HG03039 (cell line): ENCODE measurements around the gene TENM4.
"Not testable (repeated sequence)": the region's sequence is repeated elsewhere in the genome, so short reads cannot be mapped to it uniquely, and the experiment has no call there.

Source experiments
- ATAC-seq: cut with Tn5 transposase; IDR thresholded peaks from one replicate; pipeline ENCODE4 v1.9.1; 2021; ENCODE audit warnings: mild to moderate bottlenecking, moderate library complexity; ENCODE audit not compliant: unreplicated experiment

The TENM4 gene

GRCh38 chr11:79220171-79220570, 220.7 kb downstream of the TENM4 start:
- ATAC-seq: no peak

- ATAC-seq: no peak
Observed at GRCh38 chr11:79219186-79220045, 221.4 kb downstream of the TENM4 start.

DNA sequence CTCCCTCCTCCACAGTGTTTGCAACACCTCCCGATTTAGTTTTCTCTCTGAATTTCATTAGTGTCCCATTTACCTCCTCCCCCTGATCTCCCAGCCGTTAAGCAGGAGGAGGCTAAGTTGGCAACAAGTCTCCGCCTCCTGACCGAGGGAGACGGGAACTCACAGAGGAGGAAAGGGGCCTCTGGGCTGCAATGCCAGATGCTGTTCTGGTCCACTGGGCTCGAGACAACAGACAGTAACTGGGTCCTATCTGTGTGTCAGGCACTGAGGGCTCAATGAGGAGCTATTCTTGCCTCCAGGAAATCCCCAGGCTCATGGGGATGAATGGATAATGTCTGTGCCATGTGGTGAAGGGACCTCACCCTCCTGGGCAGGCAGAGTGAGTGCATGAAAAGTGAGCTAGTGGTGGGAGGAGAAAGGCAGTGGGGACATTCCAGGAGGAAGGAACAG, 228.1 kb downstream of the TENM4 start:
- ATAC-seq: no peak

DNA sequence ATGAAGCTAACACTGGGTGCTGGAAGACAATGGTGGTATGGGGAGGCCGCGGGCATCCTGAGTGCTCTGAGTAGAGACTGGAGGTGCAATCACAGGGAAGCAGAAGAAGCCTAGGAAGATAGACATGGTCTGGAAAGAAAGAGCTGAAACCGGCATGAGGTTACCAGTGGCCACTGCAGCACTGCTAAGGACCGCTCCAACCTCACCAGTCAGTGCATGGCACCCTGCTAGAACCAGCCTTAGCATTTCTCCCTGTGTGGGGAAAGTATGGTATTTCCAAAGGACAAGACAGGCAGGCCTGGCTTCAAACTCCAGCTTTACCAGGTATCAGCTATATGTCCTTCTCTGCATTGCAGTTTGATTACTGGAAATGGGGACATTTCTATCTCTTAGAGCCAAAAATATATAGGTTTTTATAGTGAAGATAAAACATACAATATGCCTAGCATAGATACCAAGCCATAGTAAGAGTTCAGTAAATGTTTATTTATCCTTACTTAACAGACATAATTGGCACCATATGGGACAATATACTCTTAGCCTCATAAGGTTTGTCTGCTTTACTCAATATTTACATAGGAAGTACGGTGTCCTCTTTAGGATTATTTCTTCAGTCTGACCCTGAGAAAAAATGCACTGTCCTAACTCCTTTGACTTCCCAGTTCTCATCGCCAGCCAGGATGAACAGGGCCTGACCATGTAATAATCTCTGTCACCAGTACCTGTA, 231.1 kb downstream of the TENM4 start:
- no peak for ATAC-seq

DNA sequence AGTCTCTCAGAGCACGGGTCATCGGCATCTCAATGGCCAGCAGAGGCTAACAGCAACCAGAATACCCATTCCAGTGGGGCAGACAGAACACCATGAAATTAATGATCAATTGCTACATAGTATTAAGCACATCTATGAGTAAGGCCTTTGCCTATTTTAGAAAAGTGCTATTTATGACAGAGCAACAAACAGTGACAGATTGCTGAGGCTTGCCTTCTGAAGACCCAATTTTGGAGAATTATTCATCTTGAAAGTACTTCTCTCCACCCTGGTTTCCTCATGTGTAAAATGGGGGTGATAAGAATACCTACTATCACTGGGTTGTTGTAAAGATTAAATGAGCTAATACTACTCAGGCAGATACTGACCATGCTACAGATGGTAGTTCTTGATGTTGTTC, 232.7 kb downstream of the TENM4 start:
- ATAC-seq: no peak

GRCh38 chr11:79206951-79207350, 233.9 kb downstream of the TENM4 start:
- ATAC-seq: no peak

DNA sequence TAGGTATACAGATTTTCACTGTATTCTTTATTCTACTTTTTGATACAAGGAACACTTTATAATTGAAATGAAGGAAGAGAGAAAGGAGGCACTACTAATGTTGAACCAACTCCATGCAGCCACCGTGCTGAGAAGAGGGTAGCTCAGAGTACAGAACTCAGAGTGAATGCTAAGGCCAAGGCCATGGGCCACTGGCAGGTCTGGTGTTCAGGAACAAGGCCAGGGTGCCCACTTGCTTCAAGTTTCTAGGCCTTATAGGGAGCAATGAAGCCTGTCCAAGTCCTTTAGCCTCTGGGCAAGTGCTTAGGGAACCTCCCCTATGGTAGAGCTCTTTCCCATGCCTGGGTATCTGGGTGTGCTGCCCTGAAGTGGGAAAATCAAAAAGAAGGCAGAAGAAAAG, 235.0 kb downstream of the TENM4 start:
- ATAC-seq: no peak

DNA sequence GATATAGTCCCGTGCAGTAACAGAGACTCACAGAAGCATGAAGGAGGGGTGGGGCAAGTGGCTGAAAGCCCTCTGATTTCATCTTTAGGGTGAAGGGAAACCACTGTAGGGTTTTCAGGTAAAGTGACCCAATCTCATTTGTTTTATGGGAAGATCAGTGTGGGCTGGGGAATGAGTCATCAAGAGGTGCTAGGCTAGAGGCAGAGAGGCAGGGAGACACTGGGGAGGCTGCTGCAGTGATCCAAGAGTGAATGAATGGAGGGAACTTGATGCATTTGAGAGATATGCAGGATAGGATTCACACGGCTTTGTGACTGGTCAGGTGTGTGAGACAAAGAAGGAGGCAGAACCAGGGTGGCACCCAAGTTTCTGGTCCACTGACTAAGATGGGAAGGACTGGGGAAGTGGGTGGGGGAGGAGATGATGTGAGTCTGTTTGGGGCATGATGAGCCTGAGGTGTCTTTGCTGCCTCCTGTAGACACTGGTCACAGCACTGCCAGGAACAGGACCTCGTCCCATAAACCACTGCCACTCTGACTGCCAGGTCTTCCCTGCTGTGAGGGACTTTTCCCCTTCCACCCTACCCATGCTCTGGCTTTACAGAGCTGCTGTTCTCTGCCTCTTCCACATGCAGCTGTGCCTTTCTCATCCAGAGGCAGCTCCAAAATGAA, 239.0 kb downstream of the TENM4 start:
- no peak for ATAC-seq

DNA sequence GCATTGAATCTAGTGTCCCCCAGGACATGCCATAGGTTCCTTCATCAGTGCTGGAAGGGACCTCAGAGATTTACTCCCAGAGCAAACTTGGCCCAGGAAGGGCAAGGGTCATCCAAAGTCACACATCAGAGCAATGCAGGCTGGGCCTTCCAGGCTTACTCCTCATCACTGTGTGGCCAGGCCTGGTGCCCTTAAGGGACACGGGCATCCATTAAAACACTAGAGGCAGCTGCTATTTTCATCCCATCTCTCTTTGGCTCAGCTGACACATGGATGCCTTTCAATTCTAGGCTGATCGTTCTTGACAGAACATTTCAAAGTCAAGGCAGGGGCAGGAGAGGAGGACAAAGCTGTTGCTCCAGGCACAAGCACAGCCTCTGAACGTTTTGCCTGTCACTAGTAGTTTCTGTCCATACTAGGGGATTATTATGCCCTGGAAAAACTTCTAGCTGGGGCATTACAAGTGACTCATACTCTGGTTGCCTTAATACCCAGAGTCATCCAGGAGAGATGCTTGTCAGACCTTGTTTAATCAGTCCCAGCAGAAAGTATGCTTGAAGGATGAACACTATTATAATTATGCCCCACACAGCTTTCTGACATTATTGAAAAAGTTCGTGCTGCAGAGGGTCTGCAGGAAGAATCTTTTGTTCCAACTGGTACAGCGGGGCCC, 240.3 kb downstream of the TENM4 start:
- ATAC-seq: no peak

GRCh38 chr11:79199729-79200354, 241.0 kb downstream of the TENM4 start:
- ATAC-seq: no peak

DNA sequence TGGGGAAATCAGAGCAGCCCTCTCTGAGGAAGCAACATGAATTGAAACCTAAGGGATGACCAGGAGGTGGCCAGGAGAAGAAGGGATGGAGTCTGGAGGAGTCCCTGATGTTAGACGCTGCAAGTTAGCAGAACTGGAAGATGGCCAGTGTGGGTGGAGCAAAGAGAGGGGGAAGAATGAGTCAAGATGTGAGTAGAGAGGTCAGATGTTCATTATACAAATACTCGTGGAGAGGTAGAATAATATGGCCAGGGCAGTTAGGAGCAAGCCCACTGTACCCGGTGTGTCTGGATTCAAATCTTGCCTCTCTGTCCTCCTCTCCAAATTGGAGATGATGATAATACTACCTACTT, 242.0 kb downstream of the TENM4 start:
- no peak for ATAC-seq

GRCh38 chr11:79198203-79198897, 242.5 kb downstream of the TENM4 start:
- no peak for ATAC-seq

GRCh38 chr11:79196950-79197349, 243.9 kb downstream of the TENM4 start:
- ATAC-seq: no peak

DNA sequence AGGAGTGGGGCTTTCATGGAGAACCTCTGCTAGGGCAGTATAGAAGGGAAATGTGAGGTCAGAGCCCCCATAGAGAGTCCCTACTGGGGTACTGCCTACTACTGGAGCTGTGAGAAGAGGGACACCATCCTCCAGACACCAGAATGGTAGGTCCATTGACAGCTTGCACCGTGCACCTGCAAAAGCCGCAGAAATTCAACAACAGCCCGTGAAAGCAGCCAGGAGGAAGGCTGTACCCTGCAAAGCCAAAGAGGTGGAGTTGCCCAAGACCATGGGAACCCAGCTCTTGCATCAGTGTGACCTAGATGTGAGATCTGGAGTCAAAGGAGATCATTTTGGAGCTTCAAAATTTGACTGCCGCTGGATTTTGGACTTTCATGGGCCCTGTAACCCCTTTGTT, 245.6 kb downstream of the TENM4 start:
- ATAC-seq: no peak

GRCh38 chr11:79193663-79194310, 247.0 kb downstream of the TENM4 start:
- ATAC-seq: no peak

DNA sequence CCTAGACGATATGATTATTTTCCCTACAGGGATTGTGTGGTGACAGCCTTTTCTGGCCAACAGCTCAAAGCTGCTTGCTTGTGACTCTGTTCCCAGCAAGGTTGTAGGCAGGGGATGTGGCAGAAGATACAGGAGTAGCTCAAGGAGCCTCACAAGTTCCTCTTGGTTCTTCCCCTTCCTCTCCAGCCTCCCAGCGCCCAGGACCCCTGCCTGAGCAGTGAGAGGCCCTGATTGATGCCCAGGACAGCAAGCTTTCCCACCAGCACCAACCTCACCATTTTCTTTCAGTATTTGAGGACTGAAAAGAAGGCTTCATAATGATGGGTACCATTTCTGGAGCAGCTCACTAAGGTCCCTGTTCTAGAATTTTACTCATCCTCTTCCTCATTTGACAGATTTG, 248.0 kb downstream of the TENM4 start:
- no peak for ATAC-seq

- ATAC-seq: not testable (repeated sequence)
Observed at GRCh38 chr11:79191716-79192115, 249.1 kb downstream of the TENM4 start.

DNA sequence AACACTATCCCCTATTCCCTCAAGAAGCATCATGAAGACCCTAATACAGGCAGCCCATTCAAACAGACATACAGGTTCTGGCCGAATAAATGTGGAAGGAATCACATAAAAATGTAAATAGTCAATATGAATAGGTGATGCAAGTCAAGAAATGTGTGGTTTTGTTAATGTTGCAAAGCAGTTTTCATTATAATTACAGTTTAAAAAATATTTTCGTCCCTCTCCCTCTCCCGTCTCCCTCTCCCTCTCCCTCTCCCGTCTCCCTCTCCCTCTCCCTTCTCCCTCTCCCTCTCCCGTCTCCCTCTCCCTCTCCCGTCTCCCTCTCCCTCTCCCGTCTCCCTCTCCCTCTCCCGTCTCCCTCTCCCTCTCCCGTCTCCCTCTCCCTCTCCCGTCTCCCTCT, 250.3 kb downstream of the TENM4 start:
- ATAC-seq: not testable (repeated sequence)

GRCh38 chr11:79189601-79190000, 251.2 kb downstream of the TENM4 start:
- ATAC-seq: no peak

DNA sequence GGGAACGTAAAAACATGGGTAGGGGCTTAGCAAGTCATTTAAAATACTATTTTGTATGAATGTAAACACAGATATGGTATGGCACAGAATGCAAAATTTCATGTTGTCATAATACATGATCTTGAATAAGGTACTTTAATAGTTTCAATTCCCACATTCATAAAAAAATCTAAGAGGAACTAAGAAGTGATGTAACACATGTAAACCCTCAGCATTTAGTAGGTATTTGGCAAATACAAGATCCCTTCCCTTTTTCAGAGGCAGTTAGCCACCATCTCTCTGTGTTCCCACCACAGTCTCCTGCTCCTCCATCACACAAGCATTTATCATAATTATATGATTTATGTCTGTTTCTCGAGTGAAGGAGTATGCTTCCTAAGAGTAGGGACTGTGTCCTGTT, 251.8 kb downstream of the TENM4 start:
- ATAC-seq: no peak
